GM06990 (cell line): ENCODE measurements around the gene COMP.

Source experiments
- DNase-seq: peaks from one replicate; pipeline ENCODE4 v3.0.0-alpha.2; 2011; ENCODE audit not compliant: insufficient read length; ENCODE audit errors: extremely low read depth
- H3K27me3 ChIP-seq: replicated peaks from 2 replicates; pipeline ENCODE4 v1.6.0; 2011; ENCODE audit warnings: low read length; ENCODE audit not compliant: control insufficient read depth, insufficient read depth
- H3K36me3 ChIP-seq: 2 replicates; pipeline ENCODE4 v1.5.1; 2011; ENCODE audit warnings: low read length; ENCODE audit not compliant: control insufficient read depth, insufficient read depth
- H3K4me3 ChIP-seq: replicated peaks from 2 replicates; pipeline ENCODE4 v1.5.1; 2011; ENCODE audit warnings: low read depth, mild to moderate bottlenecking, control low read depth, low read length
- CTCF ChIP-seq: IDR thresholded peaks from 2 replicates; pipeline ENCODE4 v1.5.1; 2011; ENCODE audit warnings: low read length, control low read depth, mild to moderate bottlenecking, inconsistent platforms; ENCODE audit not compliant: insufficient read depth, poor library complexity, severe bottlenecking

Gene COMP

DNA sequence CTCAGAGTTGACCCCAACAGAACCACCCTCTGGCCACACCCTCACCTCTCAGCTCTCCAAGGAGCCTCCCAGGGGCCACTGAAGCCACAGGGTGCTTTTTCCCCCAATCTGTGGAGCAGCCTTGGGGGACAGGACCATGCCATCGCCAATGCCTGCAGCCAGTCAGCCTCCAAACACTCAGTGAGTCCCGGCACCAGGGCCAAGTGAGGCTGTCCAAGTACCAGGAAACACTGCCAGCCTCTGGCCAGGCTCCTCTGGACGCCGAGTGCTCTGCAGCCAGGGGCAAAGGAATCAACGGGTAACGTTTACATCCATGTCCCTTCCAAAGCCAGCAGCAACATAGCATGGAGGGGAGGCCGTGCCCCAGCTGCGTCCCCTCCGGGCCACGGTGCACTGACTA, 9.5 kb upstream of the COMP start:
- TF ChIP-seq CTCF: no peak
- Histone ChIP-seq H3K27me3 (no peaks in the 10 kb centered on the region; the same call in none of the 2 replicates), H3K36me3 (no peaks in the 10 kb centered on the region), H3K4me3 (no peak overlapping the region)
- no peak for DNase-seq

DNA sequence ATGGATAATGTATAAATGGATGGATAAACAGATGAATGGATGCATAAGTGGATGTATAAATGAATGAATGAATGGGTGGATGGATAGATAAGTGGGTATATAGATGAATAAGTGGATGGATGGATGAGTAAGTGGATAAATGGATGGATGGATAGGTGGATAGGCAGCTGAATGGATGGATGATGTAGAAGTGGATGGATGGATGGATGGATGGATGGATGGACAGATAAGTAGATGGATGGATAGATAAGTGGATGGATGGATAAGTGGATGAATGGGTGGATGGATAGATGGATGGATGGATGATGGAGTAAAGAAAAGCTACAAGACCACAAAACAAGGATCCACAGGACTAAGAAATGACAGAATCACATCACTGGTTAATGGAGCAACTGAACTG, 9.0 kb upstream of the COMP start:
- H3K36me3 ChIP-seq: no peaks in the 10 kb centered on the region
- no peak for DNase-seq
- TF ChIP-seq CTCF: no peak
- H3K4me3 ChIP-seq: no peak overlapping the region
- H3K27me3 ChIP-seq: no peaks in the 10 kb centered on the region; the same call in none of the 2 replicates

DNA sequence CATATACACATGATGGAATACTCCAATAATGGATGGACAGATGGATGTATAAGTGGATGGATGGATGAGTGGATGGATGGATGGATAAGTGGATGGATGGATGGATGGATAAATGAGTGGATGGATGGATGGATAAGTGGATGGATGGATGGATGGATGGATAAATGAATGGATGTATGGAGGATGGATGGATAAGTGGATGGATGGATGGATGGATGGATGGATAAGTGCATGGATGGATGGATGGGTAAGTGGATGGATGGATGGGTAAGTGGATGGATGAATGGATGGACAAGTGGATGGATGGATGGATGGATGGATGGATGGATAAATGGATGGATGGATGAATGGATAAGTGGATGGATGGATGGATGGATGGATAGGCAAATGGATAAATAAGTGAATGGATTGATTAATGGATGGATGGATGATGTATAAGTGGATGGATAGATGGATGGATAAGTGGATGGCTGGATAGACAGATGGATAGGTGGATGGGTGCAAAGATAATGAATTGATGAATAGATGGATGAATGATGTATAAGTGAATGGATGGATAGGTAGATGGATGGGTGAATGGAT, 8.4 kb upstream of the COMP start:
- Histone ChIP-seq H3K27me3 (no peaks in the 10 kb centered on the region; the same call in none of the 2 replicates), H3K36me3 (no peaks in the 10 kb centered on the region), H3K4me3 (no peak overlapping the region)
- DNase-seq: no peak
- no peak for TF ChIP-seq CTCF

- Histone ChIP-seq H3K36me3 (no peaks in the 10 kb centered on the region), H3K4me3 (no peak overlapping the region), H3K27me3 (no peaks in the 10 kb centered on the region; the same call in none of the 2 replicates)
- TF ChIP-seq CTCF: no peak
- no peak for DNase-seq
Measured at GRCh38 chr19:18798384-18799352, 7.6 kb upstream of the COMP start.

DNA sequence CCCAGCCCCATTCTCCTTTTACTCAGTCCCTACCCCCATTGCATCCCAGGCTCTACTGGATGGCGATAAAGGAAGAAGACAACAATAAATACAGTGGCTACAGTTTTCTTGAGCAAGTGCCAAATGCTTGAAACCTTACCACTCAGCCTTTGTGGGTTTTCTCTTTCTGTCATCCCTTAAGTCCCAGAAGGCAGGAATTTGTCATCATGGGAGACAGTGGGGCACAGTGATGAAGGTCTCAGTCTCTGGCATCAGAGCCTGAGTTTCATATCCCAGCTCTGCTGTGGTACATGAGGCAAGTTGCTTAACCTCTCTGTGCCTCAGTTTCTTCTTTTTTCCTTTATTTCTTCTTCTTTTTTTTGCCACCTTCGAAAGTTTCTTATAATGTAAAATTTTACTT, 5.1 kb upstream of the COMP start:
- Histone ChIP-seq H3K4me3 (no peak overlapping the region), H3K27me3 (no peaks in the 10 kb centered on the region; the same call in none of the 2 replicates), H3K36me3 (no peaks in the 10 kb centered on the region)
- TF ChIP-seq CTCF: no peak
- DNase-seq: no peak
